Frontal cortex (tissue), 4 donors: ENCODE measurements around the gene ACP1. TPM values are rescaled to one million over a fixed set of nuclear protein-coding genes. Genes with fewer than 3 reads are reported as not detected.
A peak's percentile ranks its signal among the peaks of the same experiment; 100 is the strongest.

Source experiments
- DNase-seq, 2 donors: peaks; one replicate each; pipeline ENCODE4 v3.0.0; 2012; ENCODE audit warnings: low spot score in 2 of 2
- FAIRE-seq: peaks from 2 replicates; lab custom pipeline; 2012; peaks lifted over from hg19 to GRCh38; lab: Jason Lieb, UNC
- total RNA-seq: library from RNA; depleted of rRNA; stranded (reverse); fragments of >200 nt; gene quantifications from one replicate; pipeline ENCODE4 v1.2.3, GENCODE V29; 2014
- donor health status: control.
- donor health status: control.
- donor health status: control.

Gene ACP1
- total RNA-seq = 115 TPM

DNA sequence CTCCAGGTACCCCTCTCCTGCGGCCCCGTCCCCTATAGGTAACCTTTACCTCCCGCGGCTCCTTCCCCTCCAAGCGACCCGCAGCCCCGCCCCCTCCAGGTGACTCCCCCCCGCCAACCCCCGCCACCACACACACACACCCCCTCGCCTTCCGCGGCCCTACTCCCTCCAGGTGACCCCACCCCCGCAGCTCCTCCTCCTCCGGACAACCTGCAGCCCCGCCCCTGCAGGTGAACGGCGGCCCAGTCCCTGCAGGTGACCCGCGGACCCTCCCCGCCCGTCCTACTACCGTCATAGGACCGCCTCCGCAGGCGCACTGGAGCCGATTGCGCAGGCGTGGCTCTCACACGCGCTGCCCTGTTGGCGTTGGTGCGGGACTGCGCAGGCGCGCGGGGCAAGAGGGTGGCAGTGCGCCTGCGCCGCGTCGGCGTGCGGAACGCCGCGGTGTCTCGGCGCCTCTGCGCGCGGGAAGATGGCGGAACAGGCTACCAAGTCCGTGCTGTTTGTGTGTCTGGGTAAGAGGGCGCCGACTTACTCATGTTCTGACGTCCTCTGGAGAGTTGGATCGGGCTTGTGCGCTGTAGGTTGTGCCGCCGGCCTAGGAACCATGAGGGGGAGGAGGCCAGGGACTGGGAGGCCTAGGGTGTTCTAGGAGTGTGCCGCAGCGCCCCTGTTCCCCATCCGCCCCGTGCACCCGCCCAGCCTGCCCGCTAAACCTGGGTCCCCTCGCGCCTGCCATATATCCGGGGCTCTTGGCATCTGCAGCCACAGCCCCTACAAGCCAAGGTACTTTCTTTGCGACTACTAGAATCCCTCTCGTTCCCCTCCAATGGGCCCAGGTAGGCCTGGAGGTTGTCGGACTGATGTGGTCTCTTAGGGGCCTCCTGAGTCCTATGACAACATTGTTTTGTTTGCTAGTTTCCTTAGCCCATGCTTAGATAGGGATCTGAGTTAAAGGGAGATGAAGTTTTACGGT lies at the start of gene ACP1:
TSS of gene ACP1 (plus strand) at position 455 of the 976 bp plus-strand sequence. CDS start at position 473, 18 bp downstream.
- DNase-seq (peak; percentile 93 to 96), FAIRE-seq (no peak)

DNA sequence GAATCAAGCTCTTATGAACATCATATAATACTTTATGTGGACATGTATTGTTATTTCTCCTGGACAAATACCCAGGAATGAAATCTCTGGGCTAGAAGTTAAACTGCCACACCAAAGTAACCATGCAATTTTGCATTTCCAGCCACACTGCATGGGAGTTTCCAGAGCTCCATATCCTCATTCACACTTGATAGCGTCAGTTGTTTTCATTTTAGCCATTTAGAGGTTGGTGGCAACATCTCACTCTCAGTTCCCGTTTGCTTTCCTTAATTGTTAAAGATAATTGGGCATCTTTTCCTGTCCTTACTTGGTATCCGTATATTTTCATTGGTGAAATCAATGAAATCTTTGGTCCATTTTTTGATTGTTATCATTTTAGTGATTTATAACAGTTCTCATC lies 48.7 kb upstream of the ACP1 start:
- no peak for DNase-seq
- no peak for FAIRE-seq

DNA sequence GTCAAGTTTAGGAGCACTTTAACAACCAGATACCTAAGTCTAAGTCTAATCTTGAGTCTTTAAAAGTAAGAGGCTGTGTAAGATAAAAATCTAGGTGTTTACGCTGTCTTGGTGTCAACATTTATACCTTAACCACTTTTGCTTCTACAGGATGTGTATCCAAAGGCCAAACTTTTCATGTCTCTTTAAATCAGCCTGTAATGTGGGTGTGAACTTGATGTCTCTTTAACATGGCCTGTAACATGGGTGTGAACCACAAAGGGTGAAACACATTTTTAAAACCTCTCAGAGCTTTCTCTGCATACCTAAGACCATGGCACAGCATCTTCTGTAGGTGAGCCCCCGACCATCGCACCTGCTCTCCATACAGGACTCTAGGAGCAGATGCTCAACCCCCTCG lies 41.3 kb upstream of the ACP1 start:
- FAIRE-seq = no peak
- DNase-seq = no peak

DNA sequence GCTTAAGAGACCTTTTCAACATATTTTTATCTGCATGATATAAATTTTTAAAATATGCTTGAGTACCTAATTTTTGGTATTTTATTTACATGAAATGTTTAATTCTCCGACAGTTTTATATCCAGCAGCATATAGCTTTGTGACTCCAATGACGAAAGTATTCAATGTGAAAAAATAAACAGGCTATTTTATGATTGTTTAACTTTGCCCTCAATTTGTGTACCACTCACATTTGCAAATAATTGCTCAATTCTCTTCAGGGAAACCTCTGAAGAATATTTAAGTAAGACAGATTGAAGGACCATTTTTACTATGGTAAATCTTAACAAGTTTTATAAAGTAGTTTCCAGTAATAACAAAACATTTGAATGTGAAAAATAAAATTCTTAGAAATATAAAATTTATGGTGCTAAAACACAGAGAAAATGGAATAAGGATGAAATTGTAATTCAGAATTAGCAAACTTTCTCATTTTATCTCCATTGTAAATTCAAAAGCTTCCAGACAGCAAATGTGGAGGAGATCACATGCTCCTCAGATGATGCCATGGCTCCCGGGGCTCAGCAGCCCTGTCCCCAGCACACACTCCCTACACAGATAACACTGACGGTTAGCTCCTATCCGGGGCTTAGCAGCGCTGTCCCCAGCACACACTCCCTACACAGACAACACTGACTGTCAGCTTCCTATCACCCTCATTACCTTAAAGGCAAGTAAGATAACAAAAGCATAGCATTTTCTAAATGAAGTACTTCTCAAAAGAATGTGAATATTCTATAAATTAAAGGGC lies 40.6 kb upstream of the ACP1 start:
- no peak for DNase-seq
- peak; percentile 55 for FAIRE-seq

DNA sequence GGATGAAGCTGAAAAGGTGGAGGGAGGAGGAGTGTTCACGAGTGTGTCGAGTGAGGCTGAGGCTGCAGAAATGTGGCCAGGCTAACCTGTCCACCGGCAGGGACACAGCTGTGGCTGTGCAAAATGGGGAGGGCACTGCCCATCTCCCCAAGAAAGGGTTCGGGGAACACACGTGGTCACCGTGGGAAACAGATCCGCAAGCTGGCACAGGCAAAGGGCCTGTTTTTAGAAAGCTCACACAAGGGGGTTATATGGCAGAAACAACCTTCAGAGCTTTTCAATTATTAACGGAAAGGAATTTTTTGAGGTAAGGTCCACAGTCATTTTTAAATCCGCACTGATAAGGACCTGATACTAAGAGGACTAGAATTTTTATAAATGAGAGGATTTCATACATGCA lies 36.6 kb upstream of the ACP1 start:
- FAIRE-seq = no peak
- DNase-seq = no peak

DNA sequence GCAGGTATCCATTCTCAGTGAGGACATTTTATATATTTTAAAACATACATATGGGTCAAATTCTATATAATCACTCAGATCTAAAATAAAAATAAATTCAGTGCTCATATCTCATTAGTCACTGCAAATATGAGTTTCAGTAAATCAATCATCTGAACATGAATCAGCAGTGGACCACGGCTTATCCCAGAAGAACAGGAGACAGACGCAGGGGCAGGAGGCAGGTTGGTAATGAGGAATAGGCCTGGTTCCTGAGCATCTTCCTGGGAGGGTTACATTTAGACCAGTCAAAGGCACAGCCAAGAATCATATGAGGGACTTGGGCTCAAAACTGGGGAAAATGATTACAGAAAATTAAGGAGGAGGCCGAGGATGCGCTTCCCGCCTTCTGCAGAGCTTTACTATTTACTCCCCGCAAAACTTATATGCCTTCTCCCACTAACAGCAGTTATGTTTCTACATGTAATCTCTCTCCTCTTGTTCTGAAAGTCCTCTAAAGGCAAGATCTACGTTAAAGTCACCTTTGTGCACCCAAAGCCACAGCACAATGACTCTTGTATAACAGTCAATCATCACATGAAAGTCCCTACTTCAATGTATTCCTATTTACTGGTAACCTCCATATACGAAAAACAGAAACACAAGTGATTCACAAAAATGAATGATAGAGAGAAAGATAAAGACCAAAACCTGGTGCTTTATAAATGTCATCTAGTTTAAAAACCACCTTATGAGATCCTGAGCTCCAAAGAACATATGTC lies 36.0 kb upstream of the ACP1 start:
- no peak for FAIRE-seq
- no peak for DNase-seq

DNA sequence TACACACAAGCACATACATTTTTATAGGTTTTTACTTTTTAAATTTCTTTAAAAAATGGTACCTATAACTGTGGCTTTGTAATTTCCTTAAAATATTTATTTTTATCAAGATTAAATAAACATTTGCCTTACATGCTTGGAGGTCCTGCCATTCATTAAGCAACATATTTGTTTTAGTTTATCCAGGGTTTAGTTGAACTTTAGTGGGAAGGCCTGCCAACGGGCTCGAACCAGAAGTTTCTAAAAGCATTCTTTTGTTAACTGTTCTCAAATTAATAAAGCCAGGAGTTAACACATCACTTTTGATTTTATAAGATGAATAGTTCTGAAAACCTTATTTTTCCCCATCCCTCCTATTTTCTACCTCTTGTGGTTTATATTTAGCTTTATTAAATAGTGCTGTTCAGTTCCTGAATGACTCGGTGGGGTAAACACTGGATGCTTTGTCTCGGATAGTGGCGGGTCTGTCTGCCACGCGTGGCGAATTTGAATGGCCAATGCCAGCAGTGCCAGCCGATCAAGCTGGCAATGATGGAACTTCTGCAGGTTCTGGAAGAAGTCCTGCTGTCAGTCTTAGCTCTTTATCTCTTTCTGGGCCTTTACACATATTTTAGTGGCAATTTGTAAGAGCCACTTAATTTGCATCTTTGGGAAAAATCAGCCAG lies 33.1 kb upstream of the ACP1 start:
- FAIRE-seq = peak; percentile 87
- peak; percentile 41 to 66 for DNase-seq

DNA sequence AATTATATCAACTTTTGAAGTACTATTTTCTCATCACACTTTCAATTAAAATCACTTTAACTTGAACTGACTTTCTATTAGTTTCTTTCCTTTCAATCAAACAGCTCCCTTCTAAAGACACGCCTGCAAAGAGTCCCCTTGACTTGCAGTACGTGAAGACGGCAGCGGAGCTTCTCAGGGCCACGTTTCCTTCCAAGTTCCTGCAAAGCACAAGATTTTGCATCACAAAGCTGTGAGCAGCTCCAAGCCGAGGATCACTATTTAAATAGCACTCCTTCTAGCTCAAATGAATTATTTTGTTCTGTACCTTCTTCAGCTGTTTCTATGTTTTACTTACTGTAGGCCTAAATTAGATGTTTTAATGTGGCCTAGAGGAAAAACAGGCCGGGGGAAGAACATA lies 31.7 kb upstream of the ACP1 start:
- DNase-seq (no peak), FAIRE-seq (no peak)

DNA sequence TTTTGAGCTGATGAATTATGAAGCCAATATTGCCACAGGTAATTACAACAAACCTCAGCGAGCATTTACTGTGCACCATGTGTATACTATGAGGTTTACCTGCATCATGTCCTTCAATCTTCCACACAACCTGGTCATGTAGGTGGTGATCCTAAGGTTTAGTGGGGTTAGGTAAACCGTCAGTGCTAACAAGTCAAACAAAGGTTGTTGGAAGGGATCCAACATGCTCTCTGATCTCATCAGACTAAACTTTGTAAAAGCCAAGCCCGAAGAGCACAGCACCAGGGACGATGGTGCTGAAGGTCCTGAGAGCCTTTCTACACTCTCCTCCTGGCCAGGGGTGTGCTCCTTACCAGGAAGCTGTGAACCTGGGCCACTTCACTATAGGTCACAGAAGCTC lies 30.3 kb upstream of the ACP1 start:
- no peak for FAIRE-seq
- no peak for DNase-seq

DNA sequence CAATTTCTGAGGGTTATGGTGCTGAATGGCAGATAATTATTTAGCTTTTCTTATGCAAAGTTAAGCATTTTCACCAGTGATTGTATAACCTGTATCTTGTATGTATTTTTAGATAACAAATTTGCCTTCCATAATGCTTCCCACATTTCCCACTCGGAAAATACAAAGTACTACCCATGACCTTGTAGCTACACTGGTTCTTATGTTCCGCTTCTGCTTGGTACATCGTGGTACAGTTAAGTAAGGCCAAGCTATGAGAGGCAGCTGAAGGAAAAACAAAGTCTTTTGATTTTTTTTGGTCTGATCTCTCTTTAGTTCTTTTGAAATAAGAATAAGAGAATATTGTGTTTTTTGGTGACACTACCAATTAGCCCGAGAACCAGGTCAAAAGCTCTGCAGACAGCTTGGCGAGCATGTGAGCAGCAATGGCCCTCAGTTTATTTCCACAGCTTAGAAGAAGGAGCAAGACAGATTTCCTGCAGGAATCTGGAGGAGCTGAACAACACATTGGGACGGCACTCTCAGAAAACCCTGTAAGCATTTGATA lies 27.7 kb upstream of the ACP1 start:
- FAIRE-seq (no peak), DNase-seq (no peak)

DNA sequence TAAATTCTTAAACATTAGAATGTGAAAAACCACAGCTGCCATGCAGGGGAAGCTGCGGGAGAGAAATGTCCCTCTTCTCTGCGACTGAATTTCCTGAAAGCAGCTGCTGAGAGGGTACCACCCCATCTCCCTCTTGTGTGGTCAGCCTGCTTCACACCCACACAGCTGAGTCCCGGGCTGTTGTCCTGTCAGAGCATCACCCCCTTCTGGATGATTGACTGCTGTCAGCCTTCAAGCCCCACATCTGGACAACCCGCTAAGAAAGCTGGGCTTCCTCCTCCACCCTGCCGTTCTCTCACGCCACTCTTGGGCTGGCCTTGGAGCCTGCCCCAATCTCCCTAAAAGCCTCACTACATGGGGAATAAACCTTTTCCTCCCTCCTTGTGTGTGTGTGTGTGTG lies 26.9 kb upstream of the ACP1 start:
- FAIRE-seq (no peak), DNase-seq (no peak)

DNA sequence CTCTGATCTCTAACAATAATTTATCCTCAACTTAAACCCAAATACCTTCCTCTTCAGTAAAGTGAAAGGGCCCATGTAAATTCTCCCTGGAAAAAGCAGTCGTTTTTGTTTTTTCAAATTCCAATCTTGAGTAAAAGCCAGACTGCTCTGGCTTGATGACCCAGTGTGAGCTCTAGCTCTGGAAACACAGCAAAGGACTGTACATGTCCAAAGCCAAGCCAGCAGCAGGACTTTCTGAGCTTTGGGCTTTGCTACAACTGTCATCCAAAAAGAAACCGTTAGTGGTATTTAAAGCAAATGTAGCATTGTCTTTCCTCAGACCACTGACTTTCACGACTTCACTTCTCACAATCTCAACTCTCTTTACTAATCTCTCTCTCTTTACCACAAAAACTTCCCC lies 26.3 kb upstream of the ACP1 start:
- FAIRE-seq (no peak), DNase-seq (no peak)

DNA sequence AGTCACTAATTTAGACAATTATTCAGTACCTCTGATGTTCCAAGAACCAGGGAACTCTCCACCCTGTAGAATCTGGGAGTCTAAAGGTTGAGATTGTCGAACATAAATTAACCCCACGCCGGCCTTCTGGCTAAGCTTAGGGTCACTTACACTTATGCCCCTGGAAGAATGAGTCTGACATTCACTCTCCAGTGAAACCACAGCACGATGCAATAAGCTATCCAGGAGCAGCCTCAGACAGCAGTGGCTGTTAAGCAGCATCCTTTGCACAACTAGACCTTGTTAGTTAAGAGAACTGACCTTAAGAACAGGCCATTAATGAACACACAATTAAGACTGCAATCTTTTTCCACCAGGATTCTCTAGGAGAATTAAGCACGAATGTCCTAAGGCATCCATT lies 25.9 kb upstream of the ACP1 start:
- no peak for DNase-seq
- no peak for FAIRE-seq

DNA sequence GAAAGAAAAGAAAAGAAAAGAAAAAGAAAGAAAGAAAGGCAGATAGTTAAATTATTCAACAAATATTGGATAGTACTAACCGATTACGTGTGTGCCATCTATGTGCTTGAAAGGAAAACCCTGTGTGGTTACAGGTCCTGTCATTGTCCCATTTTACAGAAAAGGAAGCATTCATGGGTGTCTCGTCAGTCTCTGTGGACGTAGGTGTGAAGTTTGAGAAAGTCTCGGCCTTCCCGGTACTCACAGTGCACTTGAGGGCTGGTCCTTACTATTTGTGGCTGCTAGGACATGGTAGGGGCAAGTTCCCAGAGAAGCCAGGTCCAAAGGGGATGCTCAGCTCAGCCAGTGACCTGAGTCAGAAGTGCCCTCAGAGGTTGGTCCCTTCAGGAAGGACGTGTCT lies 20.2 kb upstream of the ACP1 start:
- no peak for FAIRE-seq
- DNase-seq = no peak

DNA sequence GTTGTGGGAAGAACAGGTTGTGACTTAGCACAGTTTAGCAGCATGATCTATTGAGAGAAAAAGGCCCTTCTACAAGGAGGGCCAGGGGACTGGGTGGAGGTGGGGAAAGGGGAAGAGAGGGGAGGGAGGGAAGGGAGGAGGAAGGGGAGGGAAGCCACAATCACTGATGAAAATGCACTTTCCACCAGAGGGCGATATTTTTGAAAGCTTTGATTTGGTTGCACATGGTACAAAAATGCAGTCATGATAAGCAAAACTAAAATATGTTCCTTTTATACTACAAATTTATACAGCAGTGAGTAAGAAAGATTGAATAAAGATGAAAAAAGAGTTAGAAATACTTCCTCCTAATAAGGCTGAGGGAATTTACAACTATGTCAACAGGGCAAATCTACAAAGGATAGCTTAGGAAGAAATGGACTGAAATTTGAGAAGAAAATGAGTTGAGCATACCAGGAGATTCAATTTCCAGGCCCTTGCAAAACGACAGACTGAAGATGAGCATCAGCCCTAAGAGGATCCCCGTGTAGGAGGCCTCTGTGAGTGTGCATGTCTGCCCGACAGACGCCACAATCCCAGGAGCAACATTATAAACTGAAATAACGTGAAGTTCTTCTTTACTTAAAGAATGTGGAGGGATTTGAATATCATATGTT lies 18.1 kb upstream of the ACP1 start:
- DNase-seq = no peak
- FAIRE-seq = no peak

DNA sequence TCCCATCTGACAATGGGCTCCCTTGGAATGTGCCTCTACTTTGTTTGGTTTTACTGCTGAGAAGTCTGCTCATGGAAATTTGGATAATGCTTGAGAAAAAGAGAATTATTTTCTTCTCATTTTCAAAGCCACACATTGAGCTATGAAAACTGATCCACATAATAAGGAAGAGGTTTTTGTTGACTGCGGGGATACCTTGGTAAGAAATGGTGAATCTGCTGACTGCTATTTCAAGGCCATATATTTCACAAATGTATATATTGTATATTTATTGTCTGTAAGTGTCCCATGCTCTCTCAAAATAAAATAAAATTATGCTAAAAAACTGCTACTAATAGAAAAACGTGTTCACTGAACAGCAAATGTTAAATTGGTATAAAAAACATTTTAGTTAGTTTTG lies 16.0 kb upstream of the ACP1 start:
- FAIRE-seq = no peak

DNA sequence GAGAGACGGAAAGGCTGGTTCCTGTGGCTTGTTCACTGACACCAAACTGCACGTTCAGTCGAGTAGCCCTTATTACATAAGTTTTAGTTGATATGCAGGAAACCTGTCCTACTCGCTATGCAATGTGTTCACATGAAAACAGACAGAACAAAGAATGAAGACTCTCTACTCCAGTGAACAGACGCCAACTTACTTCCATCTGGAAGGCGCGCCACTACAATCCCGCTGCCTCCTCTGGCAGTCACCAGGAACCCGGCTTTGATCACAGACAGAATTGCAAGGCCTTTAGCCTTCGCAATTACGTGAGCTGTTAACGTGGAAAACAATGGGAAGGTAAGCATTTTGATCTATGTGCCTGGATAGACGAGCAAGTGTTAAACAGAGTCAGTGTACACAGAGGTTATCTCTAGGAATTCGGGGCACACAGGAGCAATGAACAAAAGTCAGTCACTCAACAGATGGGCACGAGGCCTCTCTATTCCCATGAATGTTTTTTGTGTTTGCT lies 15.2 kb upstream of the ACP1 start:
- no peak for DNase-seq
- no peak for FAIRE-seq

More for the DNA sequence above, 16.0 kb upstream of the ACP1 start:
- no peak for DNase-seq

DNA sequence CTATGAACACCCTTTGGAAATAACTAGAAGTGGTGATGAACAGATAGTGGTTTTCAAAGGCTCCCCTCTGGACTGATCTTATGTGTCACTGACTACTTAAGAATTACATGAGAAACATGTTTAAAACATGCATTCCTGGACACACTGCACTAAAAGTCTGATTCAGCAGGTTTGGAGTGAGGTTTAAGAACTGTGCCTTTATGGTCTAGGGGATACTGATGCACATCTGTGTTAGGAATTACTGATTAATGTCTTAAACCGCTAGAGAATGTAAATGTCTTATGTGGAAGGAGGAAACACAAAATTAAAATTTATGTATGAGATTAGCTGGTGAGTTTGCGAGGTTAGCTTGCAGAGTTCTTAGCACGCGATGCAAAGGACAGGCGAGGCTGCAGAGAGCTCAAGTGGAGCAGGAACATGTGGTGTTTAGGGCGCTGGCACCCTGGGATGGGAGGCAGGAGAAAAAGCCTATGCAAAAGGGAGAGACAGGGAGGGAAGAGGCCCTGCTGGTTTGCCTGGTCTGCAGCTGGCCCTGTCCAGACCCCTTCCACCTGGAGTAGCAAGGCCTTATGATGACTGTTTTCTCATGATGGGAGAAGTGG lies 12.6 kb upstream of the ACP1 start:
- no peak for DNase-seq
- no peak for FAIRE-seq
